HepG2 (cell line): Measurements from ENCODE around the gene NTMT1. TPM values are rescaled to one million over a fixed set of nuclear protein-coding genes. Genes with fewer than 3 reads are reported as not detected.

Experiments used
- BCL6 ChIP-seq: IDR thresholded peaks from 2 replicates; pipeline ENCODE4 v1.6.1; 2016; ENCODE audit warnings: missing genetic modification reagents, missing compliant biosample characterization
- CBX5 ChIP-seq: sonication (generic); formaldehyde crosslinking; IDR thresholded peaks from 2 replicates; pipeline ENCODE4 v1.4.0; 2020; ENCODE audit warnings: missing genetic modification reagents, borderline replicate concordance
- DMAP1 ChIP-seq: IDR thresholded peaks from 2 replicates; pipeline ENCODE4 v1.6.1; 2016
- FOXP1 ChIP-seq, 2 experiments: fragments of 450-650 bp in 1 of 2; IDR thresholded peaks; 2 replicates each; pipeline ENCODE4 v1.6.1; 2017 to 2018; ENCODE audit warnings: antibody characterized with exemption in 1 of 2
- GFI1 ChIP-seq: sonication (generic); formaldehyde crosslinking; IDR thresholded peaks from 2 replicates; pipeline ENCODE4 v1.5.0; 2020; ENCODE audit warnings: missing genetic modification reagents, mild to moderate bottlenecking, borderline replicate concordance
- KDM1A ChIP-seq: IDR thresholded peaks from 2 replicates; pipeline ENCODE4 v1.6.1; 2016; ENCODE audit warnings: missing compliant biosample characterization
- MED1 ChIP-seq: sonication (generic); formaldehyde crosslinking; IDR thresholded peaks from 2 replicates; pipeline ENCODE4 v1.4.0; 2020; ENCODE audit warnings: missing genetic modification reagents
- MED13 ChIP-seq: sonication (generic); formaldehyde crosslinking; IDR thresholded peaks from 2 replicates; pipeline ENCODE4 v1.5.0; 2020; ENCODE audit warnings: missing genetic modification reagents
- NFYB ChIP-seq: sonication (generic); formaldehyde crosslinking; IDR thresholded peaks from 2 replicates; pipeline ENCODE4 v1.4.0; 2020; ENCODE audit warnings: missing genetic modification reagents
- POGZ ChIP-seq: sonication (generic); formaldehyde crosslinking; IDR thresholded peaks from 2 replicates; pipeline ENCODE4 v1.4.0; 2020; ENCODE audit warnings: mild to moderate bottlenecking, missing genetic modification reagents
- RCOR2 ChIP-seq: IDR thresholded peaks from 2 replicates; pipeline ENCODE4 v1.6.1; 2016; ENCODE audit warnings: missing biosample characterization, missing genetic modification reagents
- REL ChIP-seq: sonication (generic); formaldehyde crosslinking; conservative IDR thresholded peaks from 2 replicates; pipeline ENCODE4 v1.8.0; 2022; ENCODE audit warnings: mild to moderate bottlenecking, missing genetic modification reagents, moderate library complexity
- SOX5 ChIP-seq: IDR thresholded peaks from 2 replicates; pipeline ENCODE4 v1.6.1; 2016; ENCODE audit warnings: borderline replicate concordance
- TRAFD1 ChIP-seq: sonication (generic); formaldehyde crosslinking; IDR thresholded peaks from 2 replicates; pipeline ENCODE4 v1.5.1; 2020; ENCODE audit warnings: missing genetic modification reagents, mild to moderate bottlenecking, borderline replicate concordance
- XRCC5 ChIP-seq: fragments of 200-400 bp; formaldehyde crosslinking; optimal IDR thresholded peaks from 2 replicates; pipeline ENCODE3; 2017; ENCODE audit warnings: mild to moderate bottlenecking, low read length
- ZBTB39 ChIP-seq: sonication (generic); formaldehyde crosslinking; IDR thresholded peaks from 2 replicates; pipeline ENCODE4 v1.5.0; 2020; ENCODE audit warnings: missing genetic modification reagents
- ZFX ChIP-seq: sonication (generic); formaldehyde crosslinking; IDR thresholded peaks from 2 replicates; pipeline ENCODE4 v1.4.0; 2020; ENCODE audit warnings: mild to moderate bottlenecking, low read depth, missing genetic modification reagents, moderate library complexity
- ZNF563 ChIP-seq: sonication (generic); formaldehyde crosslinking; IDR thresholded peaks from 2 replicates; pipeline ENCODE4 v1.8.0; 2022; ENCODE audit warnings: mild to moderate bottlenecking, moderate library complexity, missing genetic modification reagents
- ZNF598 ChIP-seq: sonication (generic); formaldehyde crosslinking; IDR thresholded peaks from 2 replicates; pipeline ENCODE4 v1.5.1; 2020; ENCODE audit warnings: mild to moderate bottlenecking, missing genetic modification reagents, borderline replicate concordance
- ZNF781 ChIP-seq: sonication (generic); formaldehyde crosslinking; IDR thresholded peaks from 2 replicates; pipeline ENCODE4 v1.5.1; 2020; ENCODE audit warnings: borderline replicate concordance, mild to moderate bottlenecking, missing genetic modification reagents; ENCODE audit errors: not compliant biosample characterization
- polyA plus RNA-seq, 8 experiments: library from polyadenylated mRNA; depleted of rRNA in 3 of 8; stranded (reverse) in 7 of 8; unstranded in 1 of 8; fragments of >200 nt; fragmentation: Illumina TruSeq in 4 of 8; extraction: Trizol in 4 of 8; gene quantifications; 2 replicates each; pipeline versions ENCODE4 v1.2.1 to v1.2.3, GENCODE V29; 2011 to 2016; ENCODE audit warnings: low read depth in 4 of 8, missing spikeins in 1 of 8, mixed read lengths in 1 of 8; ENCODE audit not compliant: insufficient read depth in 1 of 8
- total RNA-seq, 5 experiments: library from RNA; depleted of rRNA; stranded (reverse); fragments of >200 nt; fragmentation: Illumina TruSeq; extraction: Trizol; gene quantifications; 2 replicates each; pipeline ENCODE4 v1.2.3, GENCODE V29; 2016; ENCODE audit warnings: low read depth in 1 of 5
- TF ChIP-seq, protein P1 (sequence below): sonication (generic); formaldehyde crosslinking; IDR thresholded peaks from 2 replicates; pipeline ENCODE4 v1.8.1; 2022; ENCODE audit warnings: mild to moderate bottlenecking, missing genetic modification reagents
- TF ChIP-seq, protein P2 (sequence below): sonication (generic); formaldehyde crosslinking; IDR thresholded peaks from 2 replicates; pipeline ENCODE4 v1.4.0; 2020; ENCODE audit warnings: missing genetic modification reagents
- TF ChIP-seq, protein P3 (sequence below): sonication (generic); formaldehyde crosslinking; conservative IDR thresholded peaks from 2 replicates; pipeline ENCODE4 v1.8.0; 2022; ENCODE audit warnings: mild to moderate bottlenecking, moderate library complexity, missing genetic modification reagents
- TF ChIP-seq, protein P4 (sequence below): sonication (generic); formaldehyde crosslinking; IDR thresholded peaks from 2 replicates; pipeline ENCODE4 v1.5.0; 2020; ENCODE audit warnings: missing genetic modification reagents

NTMT1 gene
- total and polyA plus RNA-seq, 2 of the 13 experiments (the other 11 are each of a cell fraction or from before 2014, with no cell fraction given): 49.1 to 53.8 TPM

DNA sequence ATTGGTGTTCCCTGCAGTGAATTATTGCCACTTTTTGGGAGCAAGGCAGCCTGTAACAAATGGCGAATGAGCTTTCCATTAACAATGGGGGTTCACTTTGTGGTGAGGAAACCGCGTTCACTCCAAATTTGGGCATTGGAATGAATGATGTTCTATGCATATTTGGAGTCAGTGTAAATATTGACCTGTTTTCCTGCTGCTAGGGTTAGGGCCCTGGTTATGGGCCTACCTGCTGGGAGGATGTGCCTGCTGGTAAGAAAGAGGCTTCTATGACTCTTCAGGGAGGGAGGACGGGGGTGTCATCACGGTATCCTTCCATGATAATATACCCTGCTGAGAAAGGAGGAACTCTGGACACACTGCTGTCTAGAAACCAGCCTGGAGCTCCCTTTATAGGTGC is 34.0 kb upstream of the NTMT1 start (continued):
- TF ChIP-seq FOXP1 (IDR thresholded peaks at IDR 0.05): no peak
- TF ChIP-seq FOXP1 (CRISPR knock-in tag; IDR thresholded peaks at IDR 0.05): peak; percentile 67
- no peak for TF ChIP-seq ZNF563 (CRISPR knock-in tag)
- no peak for TF ChIP-seq NFYB (CRISPR knock-in tag)
- no peak; the same call in 1 of the 2 replicates for TF ChIP-seq POGZ
- TF ChIP-seq ZBTB39 (CRISPR knock-in tag): no peak
- peak; percentile 16; the same call in 1 of the 2 replicates for TF ChIP-seq MED1 (CRISPR knock-in tag)
- TF ChIP-seq GFI1: no peak
- no peak for TF ChIP-seq KDM1A (CRISPR knock-in tag)
- TF ChIP-seq ZNF598: no peak
- peak; percentile 55; the same call in 1 of the 2 replicates for TF ChIP-seq ZFX (CRISPR knock-in tag)
- TF ChIP-seq, protein P1, sequence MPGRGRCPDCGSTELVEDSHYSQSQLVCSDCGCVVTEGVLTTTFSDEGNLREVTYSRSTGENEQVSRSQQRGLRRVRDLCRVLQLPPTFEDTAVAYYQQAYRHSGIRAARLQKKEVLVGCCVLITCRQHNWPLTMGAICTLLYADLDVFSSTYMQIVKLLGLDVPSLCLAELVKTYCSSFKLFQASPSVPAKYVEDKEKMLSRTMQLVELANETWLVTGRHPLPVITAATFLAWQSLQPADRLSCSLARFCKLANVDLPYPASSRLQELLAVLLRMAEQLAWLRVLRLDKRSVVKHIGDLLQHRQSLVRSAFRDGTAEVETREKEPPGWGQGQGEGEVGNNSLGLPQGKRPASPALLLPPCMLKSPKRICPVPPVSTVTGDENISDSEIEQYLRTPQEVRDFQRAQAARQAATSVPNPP (CRISPR knock-in tag): no peak
- no peak for TF ChIP-seq MED13
- no peak for TF ChIP-seq RCOR2 (CRISPR knock-in tag)
- TF ChIP-seq ZNF781 (CRISPR knock-in tag): no peak
- no peak for TF ChIP-seq DMAP1 (CRISPR knock-in tag)
- TF ChIP-seq, protein P2, sequence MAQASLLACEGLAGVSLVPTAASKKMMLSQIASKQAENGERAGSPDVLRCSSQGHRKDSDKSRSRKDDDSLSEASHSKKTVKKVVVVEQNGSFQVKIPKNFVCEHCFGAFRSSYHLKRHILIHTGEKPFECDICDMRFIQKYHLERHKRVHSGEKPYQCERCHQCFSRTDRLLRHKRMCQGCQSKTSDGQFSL (CRISPR knock-in tag): no peak
- no peak for TF ChIP-seq TRAFD1 (CRISPR knock-in tag)
- no peak for TF ChIP-seq CBX5
- TF ChIP-seq, protein P3, sequence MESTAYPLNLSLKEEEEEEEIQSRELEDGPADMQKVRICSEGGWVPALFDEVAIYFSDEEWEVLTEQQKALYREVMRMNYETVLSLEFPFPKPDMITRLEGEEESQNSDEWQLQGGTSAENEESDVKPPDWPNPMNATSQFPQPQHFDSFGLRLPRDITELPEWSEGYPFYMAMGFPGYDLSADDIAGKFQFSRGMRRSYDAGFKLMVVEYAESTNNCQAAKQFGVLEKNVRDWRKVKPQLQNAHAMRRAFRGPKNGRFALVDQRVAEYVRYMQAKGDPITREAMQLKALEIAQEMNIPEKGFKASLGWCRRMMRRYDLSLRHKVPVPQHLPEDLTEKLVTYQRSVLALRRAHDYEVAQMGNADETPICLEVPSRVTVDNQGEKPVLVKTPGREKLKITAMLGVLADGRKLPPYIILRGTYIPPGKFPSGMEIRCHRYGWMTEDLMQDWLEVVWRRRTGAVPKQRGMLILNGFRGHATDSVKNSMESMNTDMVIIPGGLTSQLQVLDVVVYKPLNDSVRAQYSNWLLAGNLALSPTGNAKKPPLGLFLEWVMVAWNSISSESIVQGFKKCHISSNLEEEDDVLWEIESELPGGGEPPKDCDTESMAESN: no peak
- no peak for TF ChIP-seq XRCC5
- 0 out of 2 replicates have a peak, but pooled peaks have one; percentile 16 for TF ChIP-seq BCL6
- no peak for TF ChIP-seq REL (CRISPR knock-in tag)
- TF ChIP-seq SOX5 (CRISPR knock-in tag): peak; percentile 63; the same call in 1 of the 2 replicates
- TF ChIP-seq, protein P4, sequence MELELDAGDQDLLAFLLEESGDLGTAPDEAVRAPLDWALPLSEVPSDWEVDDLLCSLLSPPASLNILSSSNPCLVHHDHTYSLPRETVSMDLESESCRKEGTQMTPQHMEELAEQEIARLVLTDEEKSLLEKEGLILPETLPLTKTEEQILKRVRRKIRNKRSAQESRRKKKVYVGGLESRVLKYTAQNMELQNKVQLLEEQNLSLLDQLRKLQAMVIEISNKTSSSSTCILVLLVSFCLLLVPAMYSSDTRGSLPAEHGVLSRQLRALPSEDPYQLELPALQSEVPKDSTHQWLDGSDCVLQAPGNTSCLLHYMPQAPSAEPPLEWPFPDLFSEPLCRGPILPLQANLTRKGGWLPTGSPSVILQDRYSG: no peak
